IPS-18c (cell line): ENCODE results near the gene ATP8A2.

ENCODE experiments used
- H3K4me3 ChIP-seq: 2 replicates; pipeline ENCODE4 v1.7.0; 2013; ENCODE audit warnings: low read depth, mild to moderate bottlenecking, low read length, moderate library complexity; ENCODE audit not compliant: insufficient read depth
- H3K9me3 ChIP-seq: one replicate; pipeline ENCODE4 v1.6.1; 2013; ENCODE audit warnings: mild to moderate bottlenecking, low read length, moderate library complexity; ENCODE audit not compliant: control insufficient read depth, insufficient read depth

Gene ATP8A2

DNA sequence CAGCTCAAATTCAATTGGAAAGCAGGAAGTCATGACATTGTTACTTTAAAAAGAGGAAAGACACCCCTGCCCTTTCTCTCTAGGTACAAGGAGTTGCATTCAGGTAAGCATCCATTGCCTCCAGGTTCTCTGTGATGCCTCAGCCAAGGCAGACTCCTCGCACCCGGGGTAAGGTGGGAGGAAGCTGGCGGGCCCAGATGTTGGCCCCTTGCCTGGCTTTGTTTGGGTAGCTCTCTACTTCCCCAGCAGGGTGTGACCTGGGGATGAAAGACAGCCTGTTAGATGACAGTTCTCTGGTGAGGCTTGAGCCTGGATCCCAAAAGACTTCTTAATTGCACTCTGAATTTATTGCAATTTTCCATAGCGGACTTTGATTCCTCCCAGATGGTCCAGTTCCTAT lies 654.4 kb downstream of the ATP8A2 start:
- no peaks in the 10 kb centered on the region for H3K9me3 ChIP-seq
- no peak overlapping the region for H3K4me3 ChIP-seq

DNA sequence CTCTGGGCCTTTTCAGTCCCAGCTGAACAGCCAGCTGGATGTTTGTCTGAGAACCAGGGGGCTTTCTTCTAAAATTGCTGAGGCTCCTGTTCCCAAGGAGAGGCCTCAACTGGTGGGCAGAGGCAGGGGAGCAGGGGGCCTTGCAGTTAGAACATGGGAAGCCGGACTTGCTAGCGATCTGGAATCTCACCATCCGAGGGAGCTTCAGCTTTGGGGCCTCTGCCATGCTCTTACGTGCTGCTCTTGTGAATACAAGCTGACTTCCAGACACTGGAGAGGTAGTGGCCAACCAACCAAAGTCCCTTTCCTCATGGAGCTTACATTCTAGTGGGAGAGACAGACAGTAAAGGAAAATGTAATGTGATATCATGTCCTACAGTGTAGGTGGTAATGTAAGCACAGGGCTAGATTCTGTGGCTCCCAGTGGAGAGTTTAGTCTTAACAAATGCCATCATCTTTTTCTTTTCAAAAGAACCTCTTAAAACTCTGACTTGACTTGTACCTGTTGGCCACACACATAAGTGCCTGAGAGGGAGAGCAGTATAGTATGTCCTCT lies 657.9 kb downstream of the ATP8A2 start:
- Histone ChIP-seq H3K4me3 (no peak overlapping the region), H3K9me3 (no peaks in the 10 kb centered on the region)

DNA sequence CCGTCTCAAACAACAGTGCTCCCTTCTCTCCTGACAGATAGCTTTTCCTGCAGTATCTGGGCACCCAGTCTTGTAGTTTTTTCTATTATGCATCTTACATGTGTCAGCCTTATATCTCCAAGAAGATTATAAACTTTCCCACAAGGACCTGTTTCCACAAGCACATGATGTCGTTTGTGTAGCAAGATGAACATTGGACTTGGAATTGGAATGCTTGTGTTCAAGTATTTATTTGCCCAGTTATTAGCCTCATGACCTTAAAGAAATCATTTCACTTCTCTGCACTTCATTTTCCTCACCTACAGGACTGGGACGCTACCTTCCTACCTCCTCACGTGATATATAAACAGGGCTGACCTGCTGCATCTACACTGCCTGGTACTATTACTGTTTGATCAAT lies 658.6 kb downstream of the ATP8A2 start:
- Histone ChIP-seq H3K4me3 (no peak overlapping the region), H3K9me3 (no peaks in the 10 kb centered on the region)

DNA sequence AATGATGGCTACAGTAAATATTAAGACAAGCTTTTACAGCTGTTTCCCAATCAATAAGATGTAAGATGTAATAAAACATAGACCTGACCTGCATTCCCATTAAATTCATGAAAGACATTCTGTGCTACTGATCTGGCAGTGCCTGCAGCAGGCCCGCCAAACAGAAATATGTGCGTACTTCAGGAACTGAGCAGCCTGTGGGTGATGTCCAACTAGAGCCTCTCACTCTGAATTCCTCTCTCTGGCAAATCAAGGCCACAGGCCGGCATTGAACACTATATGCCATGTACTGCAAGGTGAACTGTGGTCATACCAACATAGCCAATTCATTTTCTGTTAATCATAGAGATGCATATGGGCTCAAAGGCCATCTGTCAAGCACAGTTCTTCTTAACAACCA lies 662.2 kb downstream of the ATP8A2 start:
- Histone ChIP-seq H3K4me3 (no peak overlapping the region), H3K9me3 (no peaks in the 10 kb centered on the region)

DNA sequence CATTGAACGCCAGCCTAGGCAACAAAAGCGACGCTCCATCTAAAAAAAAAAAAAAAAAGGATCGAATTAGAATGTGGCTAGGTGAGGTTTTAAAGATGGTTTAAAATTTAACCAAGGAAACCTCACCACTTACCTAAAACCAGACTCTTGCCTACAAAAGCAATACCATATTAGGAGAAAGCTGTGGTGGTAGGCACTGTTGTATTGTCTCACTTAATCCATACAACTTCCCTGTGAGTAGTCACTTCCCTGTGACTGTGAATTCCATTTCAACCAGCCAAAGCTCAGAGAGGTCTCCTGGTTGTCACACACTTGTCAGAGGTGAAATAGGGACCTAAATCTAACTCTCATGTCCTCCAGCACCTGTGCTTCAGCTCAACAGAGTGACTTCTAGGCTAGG lies 664.6 kb downstream of the ATP8A2 start:
- Histone ChIP-seq H3K9me3 (no peaks in the 10 kb centered on the region), H3K4me3 (no peak overlapping the region)

DNA sequence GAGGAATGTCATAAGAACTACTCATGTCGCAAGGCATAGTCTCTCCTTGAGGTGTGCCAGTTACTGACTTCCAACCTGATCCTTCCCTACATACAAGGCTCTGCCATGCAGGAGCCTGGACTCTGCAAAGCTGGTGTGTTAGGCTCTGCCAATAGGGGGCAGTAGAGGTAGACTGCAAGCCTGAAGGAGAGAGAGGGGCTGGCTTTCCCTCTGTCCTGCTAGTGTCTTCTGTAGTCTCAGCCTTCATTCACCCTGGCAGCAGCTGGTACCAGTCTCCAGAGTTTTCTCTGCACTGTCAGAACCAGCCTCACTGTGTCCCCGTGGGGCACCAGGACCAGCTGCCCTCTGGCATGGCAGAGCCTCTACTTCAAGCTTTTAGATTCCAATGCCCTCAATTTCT lies 665.5 kb downstream of the ATP8A2 start:
- H3K4me3 ChIP-seq, result no peak overlapping the region
- H3K9me3 ChIP-seq, result no peaks in the 10 kb centered on the region

DNA sequence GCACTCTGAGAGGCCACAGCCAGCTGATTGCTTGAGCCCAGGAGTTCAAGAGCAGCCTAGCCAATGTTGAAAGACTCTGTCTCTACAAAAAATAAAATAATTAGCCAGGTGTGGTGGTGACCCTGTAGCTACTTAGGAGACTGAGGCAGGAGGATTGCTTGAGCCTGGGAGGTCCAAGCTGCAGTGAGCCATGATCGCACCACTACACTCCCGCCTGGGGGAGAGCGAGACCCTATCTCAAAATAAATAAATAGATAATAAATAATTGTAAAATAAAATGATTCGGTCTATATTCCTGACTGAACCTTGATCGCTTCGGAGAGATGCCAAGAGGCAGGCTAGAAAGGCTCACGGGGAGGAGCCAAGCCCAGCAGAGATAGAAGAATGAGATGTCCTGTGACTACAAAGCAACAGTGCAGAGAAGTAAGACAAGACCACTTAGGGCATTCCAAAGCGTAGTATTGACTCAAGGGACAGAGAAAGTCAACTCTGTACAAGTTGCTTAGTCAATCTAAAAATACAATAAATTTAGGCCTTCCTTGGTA lies 667.2 kb downstream of the ATP8A2 start:
- Histone ChIP-seq H3K4me3 (no peak overlapping the region), H3K9me3 (no peaks in the 10 kb centered on the region)

DNA sequence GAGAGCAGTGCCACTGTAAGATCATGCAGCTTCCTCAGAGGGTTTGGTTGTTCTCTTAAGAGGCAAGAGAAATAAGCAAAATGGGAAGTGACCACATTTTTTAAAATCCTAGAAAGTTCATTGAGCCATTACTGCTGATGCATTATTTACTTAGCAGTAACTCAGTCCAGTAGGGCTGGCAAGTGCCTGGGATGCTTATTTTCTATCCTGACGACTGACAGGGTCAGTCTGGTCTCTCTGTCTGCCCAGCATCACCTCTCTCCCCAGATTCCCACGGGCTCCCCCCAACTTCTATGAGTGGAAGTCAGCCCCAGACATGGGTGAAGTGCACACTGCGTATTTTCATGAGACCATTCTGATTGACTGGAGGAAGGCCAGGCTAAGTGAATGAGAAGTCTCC lies 669.7 kb downstream of the ATP8A2 start:
- H3K4me3 ChIP-seq, result no peak overlapping the region
- H3K9me3 ChIP-seq, result no peaks in the 10 kb centered on the region

DNA sequence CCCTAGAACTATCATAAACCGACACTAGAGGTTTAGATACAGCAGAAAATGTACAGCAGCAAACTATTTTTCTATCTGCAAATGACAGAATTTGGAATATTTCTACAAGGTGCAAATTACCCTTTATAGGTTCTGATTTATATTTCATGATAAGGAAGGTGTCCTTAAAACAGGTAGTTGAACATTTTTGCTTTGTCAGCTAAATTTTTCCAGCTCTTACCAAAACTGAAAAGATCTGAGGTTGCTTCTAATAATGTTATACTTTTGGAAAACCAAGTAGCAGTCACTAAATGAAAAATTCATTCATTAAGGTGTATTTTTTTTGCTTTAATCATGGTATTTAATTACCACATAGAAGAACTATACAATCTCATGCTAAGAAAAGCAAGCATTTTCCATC lies 671.0 kb downstream of the ATP8A2 start:
- Histone ChIP-seq H3K9me3 (no peaks in the 10 kb centered on the region), H3K4me3 (no peak overlapping the region)

DNA sequence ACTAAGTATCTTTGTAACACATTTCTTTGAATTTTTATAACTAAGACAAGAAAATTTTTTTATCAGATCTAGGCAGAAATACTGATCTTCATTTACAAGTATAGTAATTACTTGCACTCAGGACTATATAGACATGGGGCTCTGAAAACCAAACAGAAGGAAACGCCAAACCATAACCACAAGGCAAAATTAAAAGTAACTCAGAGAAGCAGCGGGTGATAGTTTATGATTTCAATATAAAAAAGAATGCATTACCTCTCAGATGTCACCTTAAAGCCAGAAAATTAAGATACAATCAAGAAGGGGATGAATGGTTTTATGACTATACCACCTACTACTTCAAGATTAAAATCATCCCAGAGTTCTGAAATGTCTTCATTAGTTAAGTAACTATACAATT lies 673.4 kb downstream of the ATP8A2 start:
- no peak overlapping the region for H3K4me3 ChIP-seq
- no peaks in the 10 kb centered on the region for H3K9me3 ChIP-seq

DNA sequence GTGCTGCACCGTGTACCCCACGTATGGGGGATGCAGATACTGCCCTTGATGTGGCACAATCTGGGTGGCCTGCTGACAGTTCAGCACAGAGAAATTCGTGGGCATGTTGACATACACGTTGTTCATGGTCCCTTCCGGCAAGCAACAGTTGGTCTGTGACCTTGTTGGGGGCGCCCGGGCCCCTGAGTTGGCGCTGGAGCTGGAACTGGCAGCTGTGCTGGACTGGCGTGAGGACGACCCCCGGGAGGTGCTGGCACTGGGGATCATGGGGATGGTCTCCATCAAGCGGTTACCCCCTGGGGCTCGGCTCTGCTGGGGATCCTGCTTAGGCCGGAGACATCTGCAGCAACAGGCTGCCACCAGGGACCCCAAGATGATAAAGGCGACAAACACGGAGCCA lies 674.9 kb downstream of the ATP8A2 start:
- Histone ChIP-seq H3K9me3 (no peaks in the 10 kb centered on the region), H3K4me3 (no peak overlapping the region)

DNA sequence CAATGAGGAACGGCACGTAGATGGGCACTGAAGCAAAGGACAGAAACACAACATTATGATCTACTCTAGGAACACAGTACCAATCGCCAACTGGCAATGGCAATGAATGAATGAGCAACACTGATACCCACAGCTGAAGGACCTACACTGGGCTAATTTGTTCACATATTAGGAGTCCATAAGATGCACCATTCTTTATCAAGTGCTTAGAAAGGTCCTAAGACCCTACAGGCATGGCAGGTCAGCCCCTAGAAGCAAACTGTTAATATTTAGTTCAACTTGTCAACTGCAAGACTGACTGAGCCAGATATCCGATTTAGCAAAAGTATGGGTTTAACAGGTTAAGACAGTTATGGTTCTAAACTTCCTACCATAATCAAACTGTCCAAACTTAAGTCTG lies 675.3 kb downstream of the ATP8A2 start:
- Histone ChIP-seq H3K9me3 (no peaks in the 10 kb centered on the region), H3K4me3 (no peak overlapping the region)

DNA sequence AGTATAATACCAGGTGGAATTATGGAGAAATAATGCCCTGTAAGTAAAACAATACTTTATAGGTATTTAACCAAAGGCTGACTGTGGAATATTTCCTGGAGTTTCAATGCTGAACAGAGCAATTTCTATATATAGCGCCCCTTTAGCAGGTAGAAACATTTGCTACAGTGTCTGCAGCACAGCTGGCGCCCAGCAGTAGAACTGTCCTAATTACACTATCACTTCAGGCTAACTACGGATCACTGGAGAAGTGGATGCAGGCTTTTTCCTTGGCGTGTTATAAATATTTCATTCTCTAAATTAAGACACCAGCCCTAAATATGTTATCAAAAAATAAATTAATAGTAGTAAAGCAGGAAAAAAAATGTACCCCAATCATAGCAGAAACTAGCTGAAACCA lies 677.0 kb downstream of the ATP8A2 start:
- Histone ChIP-seq H3K4me3 (no peak overlapping the region), H3K9me3 (no peaks in the 10 kb centered on the region)

DNA sequence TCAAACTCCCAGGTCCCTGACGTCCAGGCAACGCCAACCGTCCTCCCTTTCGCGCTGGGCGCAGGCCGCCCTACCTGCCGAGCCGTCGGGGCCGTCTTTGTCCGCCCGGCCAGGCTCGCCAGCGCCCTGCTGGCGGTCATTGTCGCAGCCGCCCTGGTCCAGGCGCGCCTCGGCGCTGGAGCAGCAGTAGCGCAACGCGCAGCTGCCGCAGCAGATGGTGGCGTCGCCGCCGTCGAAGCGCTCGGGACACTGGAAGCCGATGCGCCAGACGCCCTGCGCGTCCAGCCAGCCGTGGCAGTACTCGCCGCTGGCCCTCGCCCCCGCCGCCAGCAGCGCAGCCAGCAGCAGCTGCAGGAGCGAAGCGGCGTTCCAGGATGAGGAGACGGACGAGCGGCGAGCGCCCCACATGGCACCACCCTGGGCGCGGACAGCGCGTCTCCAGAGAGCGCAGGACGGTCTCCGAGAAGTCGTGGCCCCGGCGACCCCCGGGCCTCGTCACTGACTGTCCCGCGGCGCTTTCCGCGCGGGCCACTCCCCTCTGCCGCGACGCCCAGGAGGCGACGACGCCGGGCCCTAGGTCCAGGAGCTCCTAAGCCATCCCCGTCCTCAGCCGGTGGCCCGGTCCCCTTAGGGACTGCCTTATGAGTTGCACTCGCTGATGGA lies 678.9 kb downstream of the ATP8A2 start:
- peak overlapping the region; percentile 62 for H3K4me3 ChIP-seq

DNA sequence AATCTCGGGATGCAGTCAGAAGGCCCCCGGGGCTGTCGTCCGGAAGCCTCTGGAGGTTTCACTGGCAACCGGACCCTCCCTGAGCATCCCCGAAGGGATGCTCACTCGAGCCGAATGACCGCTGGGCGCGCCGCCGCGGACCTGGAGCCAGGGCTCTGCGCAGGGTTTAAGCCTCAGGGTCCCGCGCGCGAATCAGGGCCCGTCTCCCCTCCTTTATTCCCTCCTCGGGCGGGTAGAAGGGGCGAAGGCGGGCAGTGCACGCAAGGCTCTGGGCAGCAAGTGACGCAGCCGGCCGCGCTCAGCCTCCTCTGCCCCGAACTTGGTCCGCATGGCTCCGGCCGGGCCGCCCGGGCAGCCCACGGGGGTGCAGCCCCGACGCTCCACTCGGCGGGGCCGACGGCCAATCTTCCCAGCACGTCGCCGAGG lies 679.5 kb downstream of the ATP8A2 start:
- H3K4me3 ChIP-seq, result peak overlapping the region; percentile 62
- H3K9me3 ChIP-seq, result no peaks in the 10 kb centered on the region

More for the DNA sequence above, 678.9 kb downstream of the ATP8A2 start:
- no peaks in the 10 kb centered on the region for H3K9me3 ChIP-seq

DNA sequence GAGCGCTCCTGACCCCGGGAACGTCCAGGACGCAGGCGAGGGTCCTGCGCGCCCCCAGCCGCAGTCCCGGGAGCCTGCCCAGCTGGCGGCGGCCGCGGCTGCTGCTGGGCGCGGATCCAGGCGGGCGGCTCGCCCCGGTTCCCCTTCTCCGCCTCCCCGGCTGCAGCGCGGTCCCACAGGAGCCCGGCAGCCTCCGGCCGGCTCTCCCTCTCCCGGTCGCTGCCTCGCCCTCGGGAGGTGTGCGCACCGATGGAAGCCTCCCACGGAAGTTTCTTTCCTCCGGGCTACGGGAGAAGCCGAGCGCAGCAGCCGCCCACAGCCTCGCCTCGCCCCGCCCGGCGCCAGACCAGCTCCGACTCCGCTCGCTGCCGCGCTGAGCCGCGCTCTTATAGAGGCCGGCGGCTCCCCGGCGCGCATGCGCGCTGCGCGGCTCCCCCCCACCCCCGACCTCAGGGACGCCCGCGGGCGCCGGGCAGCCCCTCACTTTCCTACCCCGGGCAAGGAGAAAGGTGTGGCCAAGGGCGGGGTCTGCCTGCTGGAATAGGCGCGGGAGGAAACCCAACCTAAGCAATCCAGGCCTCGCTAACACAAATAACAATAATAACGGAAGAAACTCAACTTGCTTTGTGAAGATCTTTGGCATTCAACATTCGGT lies 680.0 kb downstream of the ATP8A2 start, which contains the start of gene SHISA2:
SHISA2 (minus strand) TSS at position 360 of the 655 bp plus-strand sequence. CDS start 1,041 bp downstream, outside the sequence.
- no peaks in the 10 kb centered on the region for H3K9me3 ChIP-seq
- peak within 1 kb of the TSS; percentile 62 for H3K4me3 ChIP-seq

DNA sequence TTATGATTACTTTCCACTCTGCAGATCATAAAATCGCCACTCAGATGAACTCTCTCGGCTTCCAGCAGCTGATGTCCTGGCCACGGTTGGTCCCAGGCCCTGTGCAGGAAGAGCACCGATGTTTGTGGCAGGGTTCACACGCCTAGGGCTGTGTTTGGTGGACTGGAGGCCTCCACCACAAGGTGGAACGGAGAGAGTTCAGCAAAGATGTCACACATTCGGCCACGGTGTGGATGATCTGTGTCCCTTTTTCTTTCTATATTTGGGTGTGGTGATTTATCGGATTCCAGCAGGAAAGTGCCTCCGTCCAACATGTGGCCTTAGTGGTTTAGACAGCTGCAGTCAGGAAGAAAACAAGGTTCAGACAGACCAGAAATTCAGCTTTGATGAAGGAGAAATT lies 680.6 kb downstream of the ATP8A2 start:
- H3K9me3 ChIP-seq, result no peaks in the 10 kb centered on the region
- H3K4me3 ChIP-seq, result peak overlapping the region; percentile 11; the same call in 1 of the 2 replicates

DNA sequence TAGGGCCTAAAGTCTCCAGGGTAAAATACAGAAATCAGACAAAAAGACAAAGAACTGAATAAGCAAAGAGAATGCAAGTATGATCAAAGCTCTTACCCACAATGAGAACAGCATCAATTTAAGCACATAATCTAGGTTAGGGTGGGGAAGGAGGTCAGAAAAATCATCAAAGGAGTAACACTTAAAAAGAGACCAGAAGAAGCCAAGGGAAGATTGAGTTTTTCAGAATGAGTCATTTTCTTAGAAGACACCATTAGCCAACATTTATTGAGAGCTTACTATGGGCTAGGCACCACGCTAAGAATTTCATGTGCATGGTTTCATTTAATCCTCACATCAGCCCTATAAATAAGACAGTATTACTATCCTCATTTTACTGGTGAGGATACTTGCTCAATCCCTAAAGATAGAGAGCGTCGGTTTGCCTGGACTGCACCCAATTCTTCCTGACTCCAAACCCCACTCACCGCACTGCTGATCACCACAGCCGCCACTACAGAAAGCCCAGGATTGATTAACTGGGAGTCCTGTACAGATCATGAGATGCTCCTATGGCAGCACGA lies 681.7 kb downstream of the ATP8A2 start:
- Histone ChIP-seq H3K4me3 (no peak overlapping the region), H3K9me3 (no peaks in the 10 kb centered on the region)
